HG03280 (cell line): ENCODE results near the gene ARL4C.
A peak's percentile ranks its signal among the peaks of the same experiment; 100 is the strongest.

Experiments used
- ATAC-seq: cut with Tn5 transposase; IDR thresholded peaks from one replicate; pipeline ENCODE4 v1.9.1; 2021; ENCODE audit warnings: mild to moderate bottlenecking, moderate library complexity; ENCODE audit not compliant: unreplicated experiment

Gene ARL4C

GRCh38 chr2:234448506-234449184, 48.2 kb downstream of the ARL4C start:
- ATAC-seq = no peak

DNA sequence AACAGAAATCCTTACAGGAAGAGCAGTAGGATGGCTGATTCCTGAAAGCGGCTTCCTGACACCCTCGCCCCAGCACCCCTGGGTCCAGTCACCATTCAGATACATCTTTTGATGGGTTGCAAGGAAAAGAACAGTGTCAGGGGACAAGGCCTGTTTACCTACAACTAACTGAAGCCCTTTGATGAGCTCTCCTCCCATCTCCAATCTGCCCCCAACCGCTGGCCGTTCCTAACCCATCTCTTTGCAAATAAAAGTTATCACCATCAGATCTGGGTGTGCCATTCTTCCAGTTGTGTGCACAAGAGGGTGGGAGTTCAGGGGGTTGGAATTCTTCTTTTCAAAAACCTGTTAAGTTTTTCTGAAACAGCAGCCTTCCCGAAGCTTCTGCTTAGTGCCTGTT, 48.9 kb downstream of the ARL4C start:
- ATAC-seq = no peak

- ATAC-seq = no peak
Measured at GRCh38 chr2:234447189-234447588, 49.7 kb downstream of the ARL4C start.

- ATAC-seq = peak; percentile 91
Measured at GRCh38 chr2:234446404-234447076, 50.3 kb downstream of the ARL4C start.

DNA sequence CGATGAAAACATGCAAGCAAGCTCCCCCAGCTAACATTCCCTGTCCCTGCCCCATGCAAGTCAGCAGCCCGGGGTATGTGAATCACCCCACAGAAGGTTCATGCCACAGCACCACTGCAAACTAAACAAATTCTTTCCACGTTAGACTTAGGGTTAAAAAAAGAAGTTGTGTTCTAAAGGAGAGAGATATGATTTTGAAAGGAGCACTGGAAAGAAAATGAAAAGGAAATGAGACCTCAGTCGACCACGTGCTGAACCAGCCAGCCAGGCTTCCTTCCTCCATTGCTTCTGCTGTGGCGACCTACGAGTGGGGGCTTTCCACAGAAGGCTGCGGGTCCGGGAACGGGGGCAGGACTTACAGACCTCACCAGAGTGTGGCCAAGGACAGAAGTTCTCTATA, 52.0 kb downstream of the ARL4C start:
- ATAC-seq = no peak

GRCh38 chr2:234444242-234444730, 52.6 kb downstream of the ARL4C start:
- ATAC-seq = no peak
